Muscle of leg (tissue), 11 donors: ENCODE results near the gene BTG3. TPM values are rescaled to one million over a fixed set of nuclear protein-coding genes. Genes with fewer than 3 reads are reported as not detected.

Source experiments
- DNase-seq: peaks from one replicate; pipeline ENCODE4 v3.0.0; 2013
- H3K27ac ChIP-seq: one replicate; pipeline ENCODE4 v1.5.1; 2013; ENCODE audit warnings: mild to moderate bottlenecking, low read length, control low read depth
- H3K27me3 ChIP-seq: one replicate; pipeline ENCODE4 v1.6.1; 2013; ENCODE audit warnings: low read length; ENCODE audit not compliant: control insufficient read depth, insufficient read depth
- H3K36me3 ChIP-seq: one replicate; pipeline ENCODE4 v1.6.1; 2013; ENCODE audit warnings: low read length; ENCODE audit not compliant: control insufficient read depth, insufficient read depth
- H3K4me1 ChIP-seq: one replicate; pipeline ENCODE4 v1.6.1; 2013; ENCODE audit warnings: low read length; ENCODE audit not compliant: control insufficient read depth, insufficient read depth
- H3K4me3 ChIP-seq: one replicate; pipeline ENCODE4 v1.5.1; 2013; ENCODE audit warnings: low read length, control low read depth
- H3K9me3 ChIP-seq: replicated peaks from 2 replicates; pipeline ENCODE4 v1.6.1; 2013; ENCODE audit warnings: low read depth, low read length; ENCODE audit not compliant: control insufficient read depth
- WGBS: methylation state at CpG from one replicate; pipeline ENCODE4 v1.1.5; 2013; ENCODE audit warnings: missing lambda C conversion rate; ENCODE audit not compliant: insufficient coverage; 5-methylcytosine and 5-hydroxymethylcytosine counted together
- polyA plus RNA-seq, 8 donors: library from polyadenylated mRNA; unstranded; fragments of 120-200 nt; gene quantifications; one replicate each; pipeline versions ENCODE4 v1.2.1 to v1.2.3, GENCODE V29; 2013; ENCODE audit warnings: inconsistent platforms in 1 of 8, low replicate concordance in 1 of 8; ENCODE audit not compliant: insufficient read length in 8 of 8, insufficient read depth in 1 of 8
- total RNA-seq: library from RNA; stranded (reverse); fragments of 120-200 nt; gene quantifications from one replicate; pipeline ENCODE4 v1.2.4, GENCODE V29; 2013

Gene BTG3
- total and polyA plus RNA-seq, 9 donors: 19.9 to 38.0 (median 26.2) TPM

DNA sequence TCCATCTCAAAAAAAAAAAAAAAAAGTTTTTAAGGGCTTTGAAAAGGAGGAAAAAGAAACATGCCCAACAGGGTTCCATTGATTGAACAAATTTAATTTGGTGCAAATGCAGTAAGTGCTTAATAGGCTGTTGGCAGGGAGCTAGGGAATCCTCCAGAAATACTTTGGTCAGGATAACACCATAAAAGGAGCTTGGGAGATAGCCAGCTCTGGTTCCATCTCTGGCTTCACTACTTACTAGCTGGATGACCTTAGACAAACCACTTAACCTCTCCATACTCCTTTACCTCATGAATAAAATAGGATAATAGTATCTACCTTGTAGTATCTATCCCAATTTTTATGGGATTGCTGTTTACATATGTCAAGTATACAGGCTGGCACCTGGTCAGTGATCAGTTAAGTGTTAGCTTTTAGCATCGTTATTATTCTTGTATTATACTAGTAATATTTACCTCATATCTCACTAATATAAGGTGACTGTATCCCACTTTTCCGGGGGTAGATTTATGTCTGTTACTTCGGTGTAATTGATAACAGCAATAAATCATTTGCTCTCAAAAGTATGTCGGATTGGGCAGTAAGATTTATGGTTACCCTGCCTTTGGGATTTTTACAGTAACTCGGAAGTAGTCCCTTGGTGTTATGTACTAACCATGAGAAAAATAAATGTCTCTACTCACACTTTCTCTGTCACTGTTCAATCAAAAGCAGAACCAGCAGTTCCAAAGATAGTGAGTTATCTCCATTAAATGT is 36.4 kb downstream of the BTG3 start:
- no peaks in the 10 kb centered on the region for H3K27me3 ChIP-seq
- H3K4me3 ChIP-seq: no peak overlapping the region
- no peaks in the 10 kb centered on the region for H3K9me3 ChIP-seq
- no peaks in the 10 kb centered on the region for H3K4me1 ChIP-seq
- no peak for DNase-seq
- no CpG with 5 or more reads among the region's 5 CpGs for WGBS
- no peaks in the 10 kb centered on the region for H3K36me3 ChIP-seq
- no peak overlapping the region for H3K27ac ChIP-seq

DNA sequence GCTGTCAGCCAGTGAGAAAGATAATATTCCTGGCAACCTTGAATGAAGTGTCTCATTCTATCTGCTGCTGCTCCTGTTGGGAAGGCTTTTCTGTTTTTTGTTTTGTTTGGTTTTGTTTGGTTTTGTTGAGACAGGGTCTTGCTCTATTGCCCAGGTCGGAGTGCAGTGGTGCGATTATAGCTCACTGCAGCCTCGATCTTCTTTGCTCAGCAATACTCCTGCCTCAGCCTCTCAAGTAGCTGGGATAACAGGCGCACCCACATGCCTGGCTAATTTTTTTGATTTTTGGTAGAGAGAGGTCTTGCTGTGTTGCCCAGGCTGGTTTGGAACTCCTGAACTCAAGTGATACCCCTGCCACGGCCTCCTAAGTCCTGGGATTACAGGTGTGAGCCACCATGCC is 37.6 kb downstream of the BTG3 start:
- H3K36me3 ChIP-seq: no peaks in the 10 kb centered on the region
- no peak for DNase-seq
- H3K27ac ChIP-seq: no peak overlapping the region
- H3K4me1 ChIP-seq: no peaks in the 10 kb centered on the region
- H3K4me3 ChIP-seq: no peak overlapping the region
- H3K9me3 ChIP-seq: no peaks in the 10 kb centered on the region
- no CpG with 5 or more reads among the region's 5 CpGs for WGBS
- no peaks in the 10 kb centered on the region for H3K27me3 ChIP-seq

DNA sequence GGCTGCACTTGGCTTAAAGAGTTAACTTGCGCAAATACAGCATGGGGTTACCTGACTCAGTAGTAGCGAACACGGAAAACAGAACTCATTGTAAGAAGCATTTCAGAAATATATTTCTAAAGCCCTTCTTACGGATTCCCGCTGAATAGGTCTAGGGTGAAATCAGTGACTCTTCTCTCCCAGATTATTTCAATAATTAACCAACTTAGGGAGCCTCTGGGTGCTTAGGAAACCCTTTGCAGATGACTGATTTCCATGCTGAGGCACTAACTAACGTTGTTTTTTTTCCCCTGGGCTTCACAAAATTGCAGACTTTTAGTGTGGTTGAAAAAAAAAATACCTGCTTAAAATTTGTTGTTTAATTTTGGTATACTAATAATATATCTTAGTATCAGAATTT is 40.3 kb downstream of the BTG3 start:
- WGBS: 100% methylated on average over 1 of the region's 6 CpGs
- Histone ChIP-seq H3K36me3 (no peaks in the 10 kb centered on the region), H3K27ac (no peak overlapping the region), H3K4me1 (no peaks in the 10 kb centered on the region), H3K9me3 (no peaks in the 10 kb centered on the region), H3K4me3 (no peak overlapping the region), H3K27me3 (no peaks in the 10 kb centered on the region)
- no peak for DNase-seq

DNA sequence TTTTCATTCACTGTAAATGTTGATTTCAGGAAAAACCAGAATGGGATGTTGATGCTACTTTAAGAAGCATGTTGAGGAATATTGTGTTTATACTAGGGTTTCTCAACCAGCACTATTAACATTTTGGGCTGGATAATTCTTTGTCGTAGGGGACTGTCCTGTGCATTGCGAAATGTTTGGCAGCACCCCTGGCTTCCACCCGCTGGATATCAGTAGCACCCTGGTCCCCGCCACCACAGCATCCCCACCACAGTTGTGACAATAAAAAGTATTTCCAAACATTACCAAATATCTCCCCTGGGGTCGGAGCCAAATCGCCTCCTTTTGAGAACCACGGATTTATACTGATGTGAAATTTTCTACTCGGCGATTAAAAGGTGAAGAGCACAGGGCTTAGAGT is 41.9 kb downstream of the BTG3 start:
- 86% methylated on average over 4 of the region's 9 CpGs for WGBS
- no peak for DNase-seq
- Histone ChIP-seq H3K9me3 (no peaks in the 10 kb centered on the region), H3K36me3 (no peaks in the 10 kb centered on the region), H3K4me1 (no peaks in the 10 kb centered on the region), H3K27ac (no peak overlapping the region), H3K4me3 (no peak overlapping the region), H3K27me3 (no peaks in the 10 kb centered on the region)

DNA sequence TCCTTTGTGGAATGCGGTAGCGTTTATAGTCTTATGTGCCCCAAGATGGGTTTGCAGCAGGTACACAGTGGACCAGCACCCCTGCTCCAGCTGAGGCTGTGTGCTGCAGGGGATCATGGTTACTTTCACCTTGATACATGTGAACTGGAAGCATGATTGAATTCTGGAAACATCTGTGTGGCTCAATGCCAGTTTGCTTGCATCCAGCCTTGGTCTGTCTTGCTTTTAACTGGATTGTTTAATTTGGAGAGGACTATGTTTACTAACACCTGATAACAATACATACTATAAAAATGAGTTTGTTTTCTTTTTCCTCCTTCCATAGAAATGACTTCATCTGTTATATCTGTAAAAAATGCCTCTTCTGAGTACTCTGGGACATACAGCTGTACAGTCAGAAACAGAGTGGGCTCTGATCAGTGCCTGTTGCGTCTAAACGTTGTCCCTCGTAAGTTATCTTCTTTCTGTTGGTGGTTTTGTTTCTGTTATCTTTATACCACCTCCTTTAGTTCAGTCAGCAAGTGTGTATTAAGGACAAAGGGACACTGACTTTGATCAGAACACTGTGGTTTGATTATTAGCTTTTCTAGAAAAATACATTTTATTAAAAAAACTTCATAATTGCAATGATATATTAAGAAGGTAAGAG is 52.2 kb downstream of the BTG3 start:
- no peaks in the 10 kb centered on the region for H3K4me1 ChIP-seq
- no peak overlapping the region for H3K27ac ChIP-seq
- no peaks in the 10 kb centered on the region for H3K27me3 ChIP-seq
- no peaks in the 10 kb centered on the region for H3K36me3 ChIP-seq
- H3K9me3 ChIP-seq: no peaks in the 10 kb centered on the region
- DNase-seq: no peak
- 76% methylated on average over 2 of the region's 5 CpGs for whole genome bisulfite sequencing
- H3K4me3 ChIP-seq: no peak overlapping the region

DNA sequence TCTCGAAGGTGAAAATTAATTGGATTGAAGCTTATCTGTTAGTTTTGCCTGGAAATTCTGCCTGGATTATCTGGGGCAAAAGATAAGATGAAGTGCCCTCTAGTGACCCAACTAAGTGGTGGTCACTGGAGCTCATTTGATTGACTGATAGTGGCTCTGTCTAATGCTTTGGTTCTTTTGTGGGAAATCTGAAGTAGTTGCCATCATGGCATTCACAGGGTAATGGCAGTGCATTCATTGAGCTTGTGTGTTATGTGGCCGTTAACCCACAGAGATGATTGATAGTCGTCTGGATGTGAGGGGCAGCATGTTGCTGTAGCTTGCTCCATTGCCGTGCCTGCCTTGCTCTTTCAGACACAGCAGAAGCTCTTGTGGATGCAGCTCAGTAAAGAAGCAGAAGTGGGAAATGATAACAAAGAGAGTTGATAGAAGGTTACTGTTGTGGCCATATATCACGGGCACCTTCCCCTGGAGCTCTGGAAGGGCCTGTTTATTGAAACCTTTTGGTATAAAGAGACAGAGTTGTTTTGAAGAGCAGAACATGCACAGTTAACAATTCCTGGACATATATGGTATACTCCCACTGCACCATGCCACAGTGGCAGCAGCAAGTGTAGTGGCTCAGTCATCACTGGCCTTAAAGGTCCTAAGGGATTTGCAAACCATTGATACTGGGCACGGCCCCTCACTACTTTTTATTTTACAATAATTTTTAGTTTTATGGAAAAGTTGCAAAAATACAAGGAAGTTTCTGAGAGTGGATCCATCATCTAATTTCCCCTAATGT is 57.8 kb downstream of the BTG3 start:
- no peaks in the 10 kb centered on the region for H3K36me3 ChIP-seq
- H3K9me3 ChIP-seq: no peaks in the 10 kb centered on the region
- H3K27me3 ChIP-seq: no peaks in the 10 kb centered on the region
- DNase-seq: no peak
- H3K4me3 ChIP-seq: no peak overlapping the region
- H3K4me1 ChIP-seq: no peaks in the 10 kb centered on the region
- no peak overlapping the region for H3K27ac ChIP-seq
- 77% methylated on average over 4 of the region's 6 CpGs for WGBS

DNA sequence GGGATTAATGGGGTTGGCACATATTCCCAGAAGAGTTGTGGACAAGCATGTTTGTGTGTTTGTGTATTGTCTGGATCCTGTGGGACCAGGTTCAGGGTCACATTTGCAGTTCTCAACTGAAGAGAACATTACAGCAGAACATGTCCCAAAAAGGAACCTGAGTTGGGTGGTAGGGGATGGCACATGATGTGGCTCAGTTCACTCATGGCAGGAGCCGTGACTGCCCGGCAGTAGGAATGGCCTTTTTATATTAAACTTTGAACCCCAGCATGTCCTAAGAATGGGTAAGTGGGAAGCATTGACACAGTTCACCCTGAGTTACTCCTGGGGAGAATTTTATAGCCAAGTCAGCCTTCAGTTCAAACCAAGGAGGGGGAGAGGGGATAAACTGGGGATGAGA is 58.6 kb downstream of the BTG3 start:
- Histone ChIP-seq H3K36me3 (no peaks in the 10 kb centered on the region), H3K4me3 (no peak overlapping the region), H3K9me3 (no peaks in the 10 kb centered on the region), H3K4me1 (no peaks in the 10 kb centered on the region), H3K27ac (no peak overlapping the region), H3K27me3 (no peaks in the 10 kb centered on the region)
- DNase-seq: no peak
- WGBS: no CpG with 5 or more reads among the region's 2 CpGs

DNA sequence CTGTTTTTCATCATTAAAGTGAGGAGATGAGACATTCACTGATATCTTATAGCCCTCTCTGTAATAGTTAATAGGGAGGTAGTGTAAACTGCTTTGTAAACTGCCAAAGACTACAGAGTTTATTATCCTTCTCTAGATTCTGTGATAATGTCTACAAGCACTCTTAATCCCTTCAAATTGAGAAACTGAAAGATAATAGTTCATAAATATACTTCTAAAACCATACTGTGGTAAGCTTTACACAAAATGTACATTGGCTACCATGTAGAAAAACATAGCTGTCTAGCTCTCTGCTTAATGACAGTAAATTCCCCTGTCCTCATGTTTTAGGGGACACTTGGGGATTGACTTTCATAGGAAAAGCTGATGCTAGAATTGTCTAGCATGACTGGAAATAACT is 60.3 kb downstream of the BTG3 start:
- no peaks in the 10 kb centered on the region for H3K4me1 ChIP-seq
- H3K4me3 ChIP-seq: no peak overlapping the region
- H3K27ac ChIP-seq: no peak overlapping the region
- no peaks in the 10 kb centered on the region for H3K36me3 ChIP-seq
- H3K27me3 ChIP-seq: no peaks in the 10 kb centered on the region
- DNase-seq: peak; percentile 13
- no peaks in the 10 kb centered on the region for H3K9me3 ChIP-seq

DNA sequence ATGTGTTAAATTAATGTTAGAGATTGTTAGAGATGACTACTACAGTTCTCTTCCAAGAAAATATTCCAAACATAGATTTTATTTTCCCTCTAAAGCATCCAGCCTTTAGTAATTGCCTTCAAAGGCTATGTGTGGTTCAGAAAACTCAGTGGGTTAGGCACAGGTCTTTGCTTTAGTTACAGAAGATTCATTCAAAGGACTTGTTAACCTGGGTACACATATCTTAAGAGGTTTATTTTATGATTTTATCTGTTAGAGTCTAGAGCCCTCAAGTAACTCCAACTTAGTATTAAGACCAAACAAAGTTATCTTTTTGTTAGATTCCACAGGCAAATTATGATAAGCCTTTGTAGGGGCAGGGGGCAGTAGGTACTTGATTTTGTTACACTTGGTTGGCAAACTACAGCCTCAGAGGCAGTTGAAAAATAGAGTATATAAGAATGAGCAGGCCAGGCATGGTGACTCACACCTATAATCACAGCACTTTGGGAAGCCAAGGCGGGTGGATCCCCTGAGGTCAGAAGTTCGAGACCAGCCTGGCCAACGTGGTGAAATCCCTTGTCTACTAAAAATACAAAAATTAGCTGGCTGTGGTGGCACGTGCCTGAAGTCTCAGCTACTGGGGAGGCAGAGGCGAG is 61.9 kb downstream of the BTG3 start:
- WGBS: no CpG with 5 or more reads among the region's 5 CpGs
- Histone ChIP-seq H3K4me3 (no peak overlapping the region), H3K4me1 (no peaks in the 10 kb centered on the region), H3K27ac (no peak overlapping the region), H3K9me3 (no peaks in the 10 kb centered on the region), H3K36me3 (no peaks in the 10 kb centered on the region), H3K27me3 (no peaks in the 10 kb centered on the region)
- DNase-seq: no peak

DNA sequence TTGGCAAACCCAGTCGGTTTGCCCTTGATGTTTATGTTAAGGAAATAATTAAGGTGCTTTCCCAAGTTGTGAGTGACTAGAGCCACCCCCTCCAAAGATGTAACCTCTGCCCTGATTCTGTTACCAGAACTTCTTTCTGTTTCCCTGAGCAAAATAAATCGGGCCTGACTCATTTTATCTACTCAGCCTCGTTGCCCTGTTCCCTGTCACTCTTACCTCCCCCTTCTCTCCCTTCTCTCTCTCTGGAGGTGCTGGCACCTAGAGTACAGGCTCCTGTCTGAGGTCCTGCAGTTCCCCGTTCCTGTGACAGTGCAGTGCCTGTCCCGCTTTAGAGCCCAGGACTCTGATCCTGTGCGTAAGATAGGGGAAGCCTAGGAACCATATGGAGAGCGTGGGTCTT is 64.4 kb downstream of the BTG3 start:
- H3K9me3 ChIP-seq: no peaks in the 10 kb centered on the region
- H3K27me3 ChIP-seq: no peaks in the 10 kb centered on the region
- no peak overlapping the region for H3K27ac ChIP-seq
- DNase-seq: no peak
- 85% methylated on average over 4 of the region's 7 CpGs for WGBS
- no peaks in the 10 kb centered on the region for H3K4me1 ChIP-seq
- H3K36me3 ChIP-seq: no peaks in the 10 kb centered on the region
- no peak overlapping the region for H3K4me3 ChIP-seq
